GM21723 (cell line): ENCODE measurements around the gene CHCHD6.

Experiments
- ATAC-seq: cut with Tn5 transposase; IDR thresholded peaks from one replicate; pipeline ENCODE4 v1.9.1; 2021; ENCODE audit warnings: mild to moderate bottlenecking, moderate library complexity; ENCODE audit not compliant: unreplicated experiment

The CHCHD6 gene

GRCh38 chr3:126935756-126936509 lies 231.9 kb downstream of the CHCHD6 start:
- no peak for ATAC-seq

DNA sequence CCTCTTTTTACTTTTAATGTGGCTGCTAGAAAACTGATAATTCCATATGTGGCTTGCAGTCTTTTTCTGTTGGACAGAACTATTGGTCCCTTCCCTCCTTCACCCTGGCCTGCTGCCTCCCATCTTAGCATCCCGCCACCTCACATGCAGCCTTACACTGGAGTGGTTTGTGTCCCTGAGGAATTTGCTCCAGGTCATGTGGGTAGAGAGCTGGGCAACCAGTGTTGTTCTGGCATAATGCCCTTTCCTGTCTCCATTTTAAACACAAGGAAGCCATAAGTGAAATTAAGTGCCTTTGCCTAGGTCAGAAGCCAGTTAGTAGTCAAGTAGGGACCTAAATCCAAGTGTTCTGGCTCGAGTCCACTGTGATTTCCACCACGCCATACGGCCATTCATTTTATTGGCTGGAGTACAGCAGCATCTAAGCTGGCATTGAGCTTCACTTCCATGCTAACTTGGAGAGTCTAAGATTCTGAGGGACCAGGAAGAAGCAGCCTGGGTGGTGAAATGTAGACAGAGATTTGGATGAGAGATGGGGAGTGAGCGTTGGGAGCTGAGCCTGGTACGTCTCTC lies 232.9 kb downstream of the CHCHD6 start:
- ATAC-seq, result no peak

- no peak for ATAC-seq
Measured at GRCh38 chr3:126937533-126937932, 233.5 kb downstream of the CHCHD6 start.

DNA sequence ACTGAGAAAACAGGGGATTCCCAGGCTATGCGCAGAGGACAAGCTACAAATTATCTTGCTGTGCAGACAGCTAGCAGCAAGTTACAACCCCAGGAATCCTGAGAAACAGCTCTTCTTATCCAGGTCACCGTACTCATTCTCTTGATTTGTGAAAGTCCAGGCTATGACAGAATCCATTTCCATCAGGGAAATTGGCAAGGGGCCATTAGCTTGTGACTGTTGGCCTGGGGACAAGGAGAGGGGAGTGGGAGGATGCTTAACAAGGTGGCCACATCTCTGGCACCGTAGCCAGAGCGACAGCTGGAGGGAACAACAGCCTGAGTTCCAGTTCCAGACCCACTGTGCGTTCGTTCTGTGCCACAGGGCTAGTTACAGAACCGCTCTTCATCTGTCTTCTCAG lies 233.9 kb downstream of the CHCHD6 start:
- no peak for ATAC-seq

- ATAC-seq, result no peak
Measured at GRCh38 chr3:126938520-126939337, 234.7 kb downstream of the CHCHD6 start.

DNA sequence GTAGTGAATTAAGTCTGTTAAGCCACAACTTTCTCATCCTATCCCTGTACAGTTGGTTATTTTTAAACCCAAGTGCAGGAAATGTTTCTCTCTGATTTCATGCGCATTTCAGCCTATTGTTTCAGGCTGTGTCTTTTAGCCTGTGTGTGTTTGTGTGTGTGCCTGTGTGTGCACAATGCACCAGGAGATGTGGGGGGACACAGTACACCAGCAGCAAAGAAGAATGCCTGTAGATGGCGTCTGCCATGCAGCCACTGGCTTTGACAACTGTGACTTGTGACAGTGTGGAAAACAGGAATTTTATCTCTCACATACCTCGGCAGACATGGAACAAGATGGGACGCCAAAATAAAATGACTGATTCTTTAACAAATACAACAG lies 235.3 kb downstream of the CHCHD6 start:
- ATAC-seq, result no peak

DNA sequence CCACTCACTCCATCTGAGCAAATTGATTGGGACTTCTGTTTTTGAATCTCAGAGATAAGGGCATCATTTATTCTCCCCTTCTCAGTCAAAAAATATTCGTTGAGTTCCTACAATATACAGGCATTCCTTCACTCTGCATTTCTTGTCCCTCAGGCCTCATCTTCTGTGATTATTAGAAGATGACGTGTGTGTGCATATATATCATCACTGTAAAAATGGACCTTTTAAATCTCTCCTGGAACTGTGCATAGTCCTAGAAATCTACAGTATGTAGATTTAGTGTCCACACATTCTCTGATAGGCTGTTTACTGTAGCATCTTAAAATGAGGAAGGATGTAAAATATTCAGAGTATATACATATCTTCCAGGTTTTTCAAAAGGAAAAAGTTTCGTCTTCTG lies 235.7 kb downstream of the CHCHD6 start:
- ATAC-seq, result no peak

DNA sequence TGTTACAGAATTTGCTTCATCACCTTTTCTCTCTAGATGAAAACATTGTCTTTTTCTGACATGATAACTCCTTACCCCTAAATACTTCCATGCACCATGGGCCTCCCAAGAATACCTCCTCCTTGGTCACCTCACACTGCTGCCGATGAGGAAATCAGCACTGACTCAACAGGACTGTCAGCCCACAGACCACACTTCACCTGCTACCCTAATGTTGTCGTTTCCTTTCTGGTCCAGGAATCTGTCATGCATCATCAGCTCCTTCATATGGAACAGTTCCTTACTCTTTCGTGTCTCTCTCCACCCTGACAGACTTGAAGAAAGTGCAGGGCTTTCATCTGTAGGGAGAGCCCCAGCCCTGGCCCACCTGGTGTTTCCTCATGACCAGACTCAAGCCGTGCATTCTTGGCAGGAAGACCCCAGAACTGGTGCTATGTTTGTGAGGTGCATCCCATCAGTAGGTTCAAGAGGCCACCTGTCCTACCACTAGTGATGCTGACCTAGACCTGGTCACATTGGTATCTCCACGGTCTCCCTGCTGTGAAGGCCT lies 237.8 kb downstream of the CHCHD6 start:
- no peak for ATAC-seq

- ATAC-seq, result no peak
Measured at GRCh38 chr3:126944089-126944965, 240.3 kb downstream of the CHCHD6 start.

DNA sequence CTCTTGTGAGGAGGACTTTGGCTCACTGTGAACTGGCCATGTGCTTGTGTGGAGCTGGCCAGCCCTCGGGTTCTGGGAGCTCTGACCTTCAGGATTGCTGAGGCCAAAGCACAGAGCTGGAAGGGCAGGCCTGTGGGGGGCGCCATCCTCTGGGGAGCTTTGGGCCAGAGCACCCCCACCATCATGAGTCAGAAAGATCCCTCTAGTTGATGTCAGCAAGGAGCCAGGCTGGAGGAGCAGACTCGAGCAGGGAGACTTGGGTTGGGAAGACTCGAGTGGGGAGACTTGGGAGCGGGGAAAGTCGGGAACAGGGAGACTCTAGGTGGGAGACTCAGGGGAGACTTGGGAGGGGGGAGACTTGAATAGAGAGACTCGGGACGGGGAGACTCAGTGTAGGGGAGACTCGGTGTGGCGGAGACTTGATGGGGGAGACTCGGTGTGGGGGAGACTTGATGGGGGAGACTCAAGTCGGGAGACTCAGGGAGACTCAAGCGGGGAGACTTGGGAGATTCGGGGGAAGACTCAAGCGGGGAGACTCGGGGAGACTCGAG lies 241.2 kb downstream of the CHCHD6 start:
- ATAC-seq, result no peak

GRCh38 chr3:126945891-126946290 lies 241.9 kb downstream of the CHCHD6 start:
- ATAC-seq, result no peak

- no peak for ATAC-seq
Measured at GRCh38 chr3:126946405-126946804, 242.4 kb downstream of the CHCHD6 start.

DNA sequence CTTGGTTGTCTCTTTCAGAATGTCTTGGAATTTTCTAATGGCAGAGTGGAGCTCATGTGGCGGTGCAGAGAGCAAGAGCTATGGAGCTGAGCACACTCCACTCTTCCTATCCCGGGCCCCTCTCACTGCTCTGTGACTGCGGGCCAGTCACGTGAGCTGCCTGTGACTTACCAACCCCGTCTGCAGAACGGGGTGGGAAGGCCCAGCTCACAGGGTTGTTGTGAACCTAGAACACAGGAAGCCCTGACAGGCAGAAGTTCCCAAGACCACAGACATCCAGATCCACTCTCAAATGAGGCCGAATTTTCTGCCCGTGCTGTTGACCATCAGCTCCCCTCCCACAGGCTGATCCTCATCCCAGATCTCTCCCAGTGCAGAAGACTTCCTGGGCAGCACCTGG lies 243.4 kb downstream of the CHCHD6 start:
- ATAC-seq, result no peak

- ATAC-seq, result no peak
Measured at GRCh38 chr3:126948980-126949535, 245.0 kb downstream of the CHCHD6 start.

DNA sequence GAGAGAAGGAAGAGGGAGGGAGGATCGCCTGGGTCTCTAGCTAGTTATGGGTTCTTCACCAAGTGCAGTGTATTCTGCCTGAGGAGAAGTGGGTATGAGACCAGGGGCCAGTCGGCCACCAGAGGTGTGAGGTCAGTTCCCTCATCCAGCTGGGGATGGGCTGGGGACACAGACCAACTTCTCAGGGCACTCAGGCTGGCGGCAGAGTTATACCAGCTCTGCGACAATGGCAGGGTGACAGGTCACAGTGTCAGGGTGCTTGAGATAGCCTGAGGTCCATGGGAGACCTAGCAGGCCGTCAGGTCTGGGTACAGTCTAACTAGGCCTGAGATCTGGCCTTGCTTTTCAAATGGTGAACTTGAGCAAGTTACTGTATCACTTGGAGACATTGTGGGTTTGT lies 247.5 kb downstream of the CHCHD6 start:
- ATAC-seq, result no peak

DNA sequence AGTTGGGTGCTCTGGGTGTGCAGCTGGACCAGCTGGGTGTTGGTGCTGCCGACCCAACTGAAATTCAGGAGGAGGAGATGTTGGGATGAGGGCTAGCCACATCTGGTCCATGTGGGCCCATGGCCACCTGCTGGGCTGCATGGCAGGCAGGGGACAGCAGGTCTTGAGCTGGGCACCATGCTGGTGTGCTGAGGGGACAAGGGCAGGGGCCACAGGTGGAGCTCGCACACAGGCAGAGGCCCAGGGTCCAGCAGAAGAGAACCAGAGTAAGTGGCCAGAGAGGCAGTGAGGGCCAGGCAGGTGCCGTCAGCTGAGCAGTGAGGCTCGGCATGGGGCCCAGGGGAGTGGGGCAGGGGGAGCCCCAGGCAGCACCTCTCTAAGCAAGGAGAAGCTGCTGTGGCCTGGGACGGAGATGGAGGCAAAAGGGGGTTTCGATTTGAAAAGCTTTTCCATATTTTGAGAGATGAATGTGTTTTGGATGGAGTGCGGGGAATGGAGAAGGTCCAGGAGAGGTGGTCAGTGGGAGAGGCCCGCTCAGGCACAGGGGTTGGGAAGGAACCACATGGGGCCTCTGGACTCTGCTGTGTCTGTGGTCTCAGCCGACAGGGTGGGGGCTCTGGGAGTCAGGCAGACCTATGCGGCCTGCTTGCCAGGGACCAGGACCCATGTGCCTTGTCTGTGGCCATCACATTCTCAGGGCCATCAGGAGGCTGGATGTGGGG lies 248.4 kb downstream of the CHCHD6 start:
- ATAC-seq, result no peak

GRCh38 chr3:126952983-126953660 lies 249.1 kb downstream of the CHCHD6 start:
- ATAC-seq, result no peak

GRCh38 chr3:126954141-126954842 lies 250.3 kb downstream of the CHCHD6 start:
- peak; percentile 74 for ATAC-seq
